HCT116 (cell line): ENCODE measurements around the gene ECEL1. TPM values are rescaled to one million over a fixed set of nuclear protein-coding genes. Genes with fewer than 3 reads are reported as not detected.

Source experiments
- ATAC-seq: fragments of 200-7000 bp; cut with Tn5 transposase; 2 replicates; pipeline ENCODE4 v1.9.1; 2020; ENCODE audit warnings: mild to moderate bottlenecking, moderate library complexity
- BruUV-seq: library from RNA; stranded (reverse); fragments of 400-500 nt; replicated peaks from 2 replicates; lab custom pipeline; 2021; lab: Mats Ljungman, UMichigan
- CTCF ChIA-PET: fragments of 300-600 bp; sonication (Branson Sonifier 250); formaldehyde crosslinking; loops from one replicate; lab custom pipeline; 2021; ENCODE audit warnings: antibody characterized with exemption; lab: Charles Lee
- POLR2A ChIA-PET: fragments of 300-600, 350-600 bp; sonication (Branson Sonifier 250); formaldehyde crosslinking; loops from one replicate; lab custom pipeline; 2021; ENCODE audit warnings: antibody characterized with exemption; lab: Charles Lee
- RAD21 ChIA-PET, 2 experiments: fragments of 300-600 bp; sonication (Branson Sonifier 250); formaldehyde crosslinking; loops; one replicate each; lab custom pipeline; 2023; ENCODE audit warnings: low total read pairs in 2 of 2; ENCODE audit not compliant: uncharacterized antibody in 2 of 2, unreplicated experiment in 2 of 2, low non-redundant PET in 1 of 2; lab: Charles Lee
- DNase-seq: peaks from one replicate; pipeline ENCODE4 v3.0.0-alpha.2; 2010; ENCODE audit warnings: low read depth, low spot score
- H2AFZ ChIP-seq: fragments of 200-600 bp; shearing (Covaris generic), sonication (generic); 2 replicates; pipeline ENCODE4 v1.6.1; 2017; ENCODE audit warnings: low read depth, mixed run types, mixed read lengths, antibody characterized with exemption, low read length; ENCODE audit not compliant: poor library complexity, severe bottlenecking
- H3K27ac ChIP-seq: 2 replicates; pipeline ENCODE4 v1.5.1; 2012; ENCODE audit warnings: low read depth, low read length
- H3K27me3 ChIP-seq: fragments of 200-600 bp; sonication (generic); 2 replicates; pipeline ENCODE4 v1.6.1; 2016; ENCODE audit warnings: mixed run types, low read length, mixed read lengths; ENCODE audit not compliant: insufficient read depth
- H3K36me3 ChIP-seq, 2 experiments: fragments of 200-500 bp in 1 of 2; fragments of 200-600 bp in 1 of 2; sonication (Bioruptor generic) in 1 of 2; sonication (generic) in 1 of 2; 2 replicates each; pipeline versions ENCODE4 v1.5.1 to v1.6.1; 2014 to 2016; ENCODE audit warnings: low read length in 2 of 2, inconsistent platforms in 1 of 2, mixed read lengths in 1 of 2, mixed run types in 1 of 2; ENCODE audit not compliant: insufficient read depth in 2 of 2, control insufficient read depth in 1 of 2
- H3K4me1 ChIP-seq, 2 experiments: fragments of 200-600 bp in 1 of 2; sonication (generic) in 1 of 2; 2 replicates each; pipeline versions ENCODE4 v1.5.1 to v1.6.1; 2012 to 2017; ENCODE audit warnings: low read length in 2 of 2, inconsistent platforms in 1 of 2, mild to moderate bottlenecking in 1 of 2, mixed read lengths in 1 of 2, mixed run types in 1 of 2, moderate library complexity in 1 of 2; ENCODE audit not compliant: insufficient read depth in 2 of 2, control insufficient read depth in 1 of 2
- H3K4me2 ChIP-seq: fragments of 200-600 bp; sonication (generic); 2 replicates; pipeline ENCODE4 v1.6.1; 2017; ENCODE audit warnings: mixed run types, low read length, mixed read lengths
- H3K4me3 ChIP-seq, 2 experiments: fragments of 200-600 bp in 1 of 2; sonication (generic) in 1 of 2; replicated peaks in 1 of 2; 2 replicates each; pipeline ENCODE4 v1.5.1; 2011 to 2016; ENCODE audit warnings: low read length in 2 of 2, control low read depth in 1 of 2, low read depth in 1 of 2, mild to moderate bottlenecking in 1 of 2, mixed read lengths in 1 of 2, mixed run types in 1 of 2
- H3K79me2 ChIP-seq: fragments of 200-600 bp; sonication (generic); 2 replicates; pipeline ENCODE4 v1.6.1; 2017; ENCODE audit warnings: mild to moderate bottlenecking, mixed run types, low read length, moderate library complexity, mixed read lengths; ENCODE audit not compliant: insufficient read depth
- H3K9ac ChIP-seq: fragments of 200-600 bp; sonication (generic); 2 replicates; pipeline ENCODE4 v1.6.1; 2016; ENCODE audit warnings: low read length, mixed read lengths
- H3K9me2 ChIP-seq: fragments of 200-600 bp; sonication (generic), shearing (Covaris generic); 2 replicates; pipeline ENCODE4 v1.6.1; 2017; ENCODE audit warnings: mixed run types, mild to moderate bottlenecking, moderate library complexity; ENCODE audit not compliant: insufficient read depth
- H3K9me3 ChIP-seq, 2 experiments: fragments of 200-500 bp in 1 of 2; fragments of 200-600 bp in 1 of 2; sonication (Bioruptor generic) in 1 of 2; sonication (generic) in 1 of 2; 2 replicates each; pipeline ENCODE4 v1.6.1; 2014 to 2017; ENCODE audit warnings: low read length in 2 of 2, mixed read lengths in 2 of 2, inconsistent platforms in 1 of 2, low read depth in 1 of 2, mild to moderate bottlenecking in 1 of 2, mixed run types in 1 of 2, moderate library complexity in 1 of 2; ENCODE audit not compliant: control insufficient read depth in 1 of 2, insufficient read depth in 1 of 2
- H4K20me1 ChIP-seq: fragments of 200-600 bp; sonication (generic), shearing (Covaris generic); 2 replicates; pipeline ENCODE4 v1.6.1; 2017; ENCODE audit warnings: mixed run types, mild to moderate bottlenecking, moderate library complexity; ENCODE audit not compliant: insufficient read depth
- ATF3 ChIP-seq: IDR thresholded peaks from 2 replicates; pipeline ENCODE4 v1.6.1; 2012
- CBX3 ChIP-seq: IDR thresholded peaks from 2 replicates; pipeline ENCODE4 v1.6.1; 2012; ENCODE audit warnings: low read depth
- CEBPB ChIP-seq: IDR thresholded peaks from 2 replicates; pipeline ENCODE4 v1.6.1; 2012; ENCODE audit warnings: low read depth
- CTCF ChIP-seq, 3 experiments: fragments of 200-600 bp in 1 of 3; sonication (generic) in 1 of 3; IDR thresholded peaks in 2 of 3; conservative IDR thresholded peaks in 1 of 3; 2 replicates each; pipeline ENCODE4 v1.5.1; 2012 to 2017; ENCODE audit warnings: low read depth in 2 of 3, low read length in 2 of 3, antibody characterized with exemption in 1 of 3, borderline replicate concordance in 1 of 3, control low read depth in 1 of 3, mild to moderate bottlenecking in 1 of 3, mixed read lengths in 1 of 3, mixed run types in 1 of 3, moderate library complexity in 1 of 3; ENCODE audit not compliant: insufficient read depth in 1 of 3
- EGR1 ChIP-seq: IDR thresholded peaks from 2 replicates; pipeline ENCODE4 v1.6.1; 2012; ENCODE audit warnings: low read depth
- ELF1 ChIP-seq: IDR thresholded peaks from 2 replicates; pipeline ENCODE4 v1.6.1; 2012; ENCODE audit warnings: low read depth, borderline replicate concordance
- FOSL1 ChIP-seq: IDR thresholded peaks from 2 replicates; pipeline ENCODE4 v1.6.1; 2012; ENCODE audit warnings: low read depth
- MAX ChIP-seq: IDR thresholded peaks from 2 replicates; pipeline ENCODE4 v1.6.1; 2012
- POLR2A ChIP-seq: IDR thresholded peaks from 2 replicates; pipeline ENCODE4 v1.7.0; 2011; ENCODE audit warnings: borderline replicate concordance; ENCODE audit not compliant: insufficient read depth, insufficient read length; ENCODE audit errors: extremely low read depth
- RAD21 ChIP-seq: IDR thresholded peaks from 2 replicates; pipeline ENCODE4 v1.6.1; 2012; ENCODE audit warnings: low read depth, mild to moderate bottlenecking
- REST ChIP-seq: IDR thresholded peaks from 2 replicates; pipeline ENCODE4 v1.6.1; 2012; ENCODE audit warnings: low read depth
- SP1 ChIP-seq: IDR thresholded peaks from 2 replicates; pipeline ENCODE4 v1.6.1; 2012; ENCODE audit warnings: low read depth
- SRF ChIP-seq: IDR thresholded peaks from 2 replicates; pipeline ENCODE4 v1.6.1; 2012; ENCODE audit warnings: low read depth
- ZBTB33 ChIP-seq: IDR thresholded peaks from 2 replicates; pipeline ENCODE4 v1.6.1; 2011; ENCODE audit warnings: mild to moderate bottlenecking, low read length, moderate library complexity; ENCODE audit not compliant: insufficient replicate concordance; ENCODE audit errors: extremely low read depth
- ZNF274 ChIP-seq: fragments of 200-500 bp; sonication (Bioruptor generic); IDR thresholded peaks from 2 replicates; pipeline ENCODE4 v1.6.1; 2014; ENCODE audit warnings: mild to moderate bottlenecking, low read depth, low read length, inconsistent platforms
- intact Hi-C: fragments of 100-400 bp; cut with micrococcal nuclease; formaldehyde crosslinking; loops from 2 replicates; pipeline ENCODE4 v1.10.0; 2022
- total RNA-seq: library from RNA; stranded (reverse); gene quantifications from one replicate; pipeline ENCODE4 v1.2.1, GENCODE V29; 2021; ENCODE audit not compliant: unreplicated experiment

Gene ECEL1
- total RNA-seq, 1 experiment from 2014 or later, result not detected

GRCh38 chr2:232476791-232477190 is 10.8 kb downstream of the ECEL1 start:
- BruUV-seq, result no TSS peak
- Histone ChIP-seq H3K36me3 (no peaks in the 10 kb centered on the region), H3K27ac (no peak overlapping the region), H3K9me3 (no peaks in the 10 kb centered on the region), H3K27me3 (peaks cover 18% of the 10 kb centered on the region; the same call in 1 of the 2 replicates), H4K20me1 (no peaks in the 10 kb centered on the region), H3K9me2 (no peaks in the 10 kb centered on the region), H3K4me1 (no peaks in the 10 kb centered on the region), H3K4me3 (no peak overlapping the region), H2AFZ (no peak overlapping the region), H3K4me2 (no peak overlapping the region), H3K9ac (no peak overlapping the region), H3K79me2 (no peaks in the 10 kb centered on the region)
- ChIA-PET CTCF (no interaction called here), POLR2A (no interaction called here), RAD21 (no interaction called here)
- no peak for ATAC-seq
- TF ChIP-seq ZBTB33, result no peak
- no peak for TF ChIP-seq RAD21
- no peak for TF ChIP-seq POLR2A
- no peak for TF ChIP-seq CEBPB
- no peak for TF ChIP-seq CBX3
- no peak for TF ChIP-seq ELF1
- TF ChIP-seq MAX, result no peak
- TF ChIP-seq EGR1, result no peak
- no peak for TF ChIP-seq ATF3
- TF ChIP-seq SRF, result no peak
- no peak for TF ChIP-seq REST
- TF ChIP-seq CTCF (IDR thresholded peaks at IDR 0.05 in 2 of 3, conservative IDR thresholded peaks at IDR 0.05 in 1 of 3; ENCODE audit: borderline replicate concordance in 1 of 3, insufficient read depth in 1 of 3, low read depth in 2 of 3, low read length in 2 of 3), result no peak
- TF ChIP-seq ZNF274, result no peak
- TF ChIP-seq FOSL1, result no peak
- no peak for TF ChIP-seq SP1
- intact Hi-C loops, result no loop called here
- no peak for DNase-seq
